Measurements from ENCODE around the gene CBFB.

The CBFB gene

GRCh38 chr16:67087803-67088202 lies 58.9 kb downstream of the CBFB start:
- Histone ChIP-seq H3K36me3 (ENCODE audit: control insufficient read depth, insufficient read depth, low read length) (no peaks in the 10 kb centered on the region), H3K4me3 (ENCODE audit: low read depth, low read length) (no peak overlapping the region), H3K9me3 (ENCODE audit: control insufficient read depth, insufficient read depth, low read length) (no peaks in the 10 kb centered on the region), H3K9ac (ENCODE audit: low read depth, low read length) (no peak overlapping the region), H3K27me3 (ENCODE audit: control insufficient read depth, insufficient read depth, low read length) (no peaks in the 10 kb centered on the region), H3K4me1 (ENCODE audit: control insufficient read depth, insufficient read depth, low read length) (no peaks in the 10 kb centered on the region)

GRCh38 chr16:67088551-67088950 lies 59.6 kb downstream of the CBFB start:
- H3K9me3 ChIP-seq (ENCODE audit: control insufficient read depth, insufficient read depth, low read length) = no peaks in the 10 kb centered on the region
- no peaks in the 10 kb centered on the region for H3K36me3 ChIP-seq (ENCODE audit: control insufficient read depth, insufficient read depth, low read length)
- no peaks in the 10 kb centered on the region for H3K27me3 ChIP-seq (ENCODE audit: control insufficient read depth, insufficient read depth, low read length)
- H3K4me1 ChIP-seq (ENCODE audit: control insufficient read depth, insufficient read depth, low read length) = no peaks in the 10 kb centered on the region
- H3K9ac ChIP-seq (ENCODE audit: low read depth, low read length) = no peak overlapping the region
- H3K4me3 ChIP-seq (ENCODE audit: low read depth, low read length) = no peak overlapping the region

GRCh38 chr16:67089101-67089500 lies 60.2 kb downstream of the CBFB start:
- Histone ChIP-seq H3K36me3 (ENCODE audit: control insufficient read depth, insufficient read depth, low read length) (no peaks in the 10 kb centered on the region), H3K9ac (ENCODE audit: low read depth, low read length) (no peak overlapping the region), H3K9me3 (ENCODE audit: control insufficient read depth, insufficient read depth, low read length) (no peaks in the 10 kb centered on the region), H3K27me3 (ENCODE audit: control insufficient read depth, insufficient read depth, low read length) (no peaks in the 10 kb centered on the region), H3K4me1 (ENCODE audit: control insufficient read depth, insufficient read depth, low read length) (no peaks in the 10 kb centered on the region), H3K4me3 (ENCODE audit: low read depth, low read length) (no peak overlapping the region)

- Histone ChIP-seq H3K4me1 (ENCODE audit: control insufficient read depth, insufficient read depth, low read length) (no peaks in the 10 kb centered on the region), H3K27me3 (ENCODE audit: control insufficient read depth, insufficient read depth, low read length) (no peaks in the 10 kb centered on the region), H3K36me3 (ENCODE audit: control insufficient read depth, insufficient read depth, low read length) (no peaks in the 10 kb centered on the region)
Measured at GRCh38 chr16:67091906-67092566, 63.1 kb downstream of the CBFB start.

GRCh38 chr16:67093098-67093726 lies 64.3 kb downstream of the CBFB start:
- no peaks in the 10 kb centered on the region for H3K27me3 ChIP-seq (ENCODE audit: control insufficient read depth, insufficient read depth, low read length)
- H3K4me1 ChIP-seq (ENCODE audit: control insufficient read depth, insufficient read depth, low read length) = no peaks in the 10 kb centered on the region
- H3K9ac ChIP-seq (ENCODE audit: low read depth, low read length) = no peak overlapping the region
- no peaks in the 10 kb centered on the region for H3K9me3 ChIP-seq (ENCODE audit: control insufficient read depth, insufficient read depth, low read length)
- no peak overlapping the region for H3K4me3 ChIP-seq (ENCODE audit: low read depth, low read length)
- H3K36me3 ChIP-seq (ENCODE audit: control insufficient read depth, insufficient read depth, low read length) = no peaks in the 10 kb centered on the region

More at GRCh38 chr16:67091906-67092566, 63.1 kb downstream of the CBFB start:
- no peaks in the 10 kb centered on the region for H3K9me3 ChIP-seq (ENCODE audit: control insufficient read depth, insufficient read depth, low read length)
- no peak overlapping the region for H3K4me3 ChIP-seq (ENCODE audit: low read depth, low read length)
- no peak overlapping the region for H3K9ac ChIP-seq (ENCODE audit: low read depth, low read length)

GRCh38 chr16:67098599-67098998 lies 69.7 kb downstream of the CBFB start:
- H3K4me3 ChIP-seq (ENCODE audit: low read depth, low read length) = no peak overlapping the region
- no peaks in the 10 kb centered on the region for H3K27me3 ChIP-seq (ENCODE audit: control insufficient read depth, insufficient read depth, low read length)
- H3K9me3 ChIP-seq (ENCODE audit: control insufficient read depth, insufficient read depth, low read length) = no peaks in the 10 kb centered on the region
- H3K36me3 ChIP-seq (ENCODE audit: control insufficient read depth, insufficient read depth, low read length) = no peaks in the 10 kb centered on the region
- H3K4me1 ChIP-seq (ENCODE audit: control insufficient read depth, insufficient read depth, low read length) = no peaks in the 10 kb centered on the region
- H3K9ac ChIP-seq (ENCODE audit: low read depth, low read length) = no peak overlapping the region

- Histone ChIP-seq H3K27me3 (ENCODE audit: control insufficient read depth, insufficient read depth, low read length) (no peaks in the 10 kb centered on the region), H3K4me3 (ENCODE audit: low read depth, low read length) (no peak overlapping the region), H3K4me1 (ENCODE audit: control insufficient read depth, insufficient read depth, low read length) (no peaks in the 10 kb centered on the region), H3K9me3 (ENCODE audit: control insufficient read depth, insufficient read depth, low read length) (no peaks in the 10 kb centered on the region), H3K36me3 (ENCODE audit: control insufficient read depth, insufficient read depth, low read length) (no peaks in the 10 kb centered on the region), H3K9ac (ENCODE audit: low read depth, low read length) (no peak overlapping the region)
Measured at GRCh38 chr16:67100569-67101310, 71.8 kb downstream of the CBFB start.

- H3K4me3 ChIP-seq (ENCODE audit: low read depth, low read length) = no peak overlapping the region
- no peaks in the 10 kb centered on the region for H3K4me1 ChIP-seq (ENCODE audit: control insufficient read depth, insufficient read depth, low read length)
- no peaks in the 10 kb centered on the region for H3K9me3 ChIP-seq (ENCODE audit: control insufficient read depth, insufficient read depth, low read length)
- no peak overlapping the region for H3K9ac ChIP-seq (ENCODE audit: low read depth, low read length)
- no peaks in the 10 kb centered on the region for H3K27me3 ChIP-seq (ENCODE audit: control insufficient read depth, insufficient read depth, low read length)
- H3K36me3 ChIP-seq (ENCODE audit: control insufficient read depth, insufficient read depth, low read length) = no peaks in the 10 kb centered on the region
Measured at GRCh38 chr16:67101311-67102082, 72.5 kb downstream of the CBFB start.

GRCh38 chr16:67104061-67104460 lies 75.1 kb downstream of the CBFB start:
- Histone ChIP-seq H3K36me3 (ENCODE audit: control insufficient read depth, insufficient read depth, low read length) (no peaks in the 10 kb centered on the region), H3K4me1 (ENCODE audit: control insufficient read depth, insufficient read depth, low read length) (no peaks in the 10 kb centered on the region), H3K4me3 (ENCODE audit: low read depth, low read length) (no peak overlapping the region), H3K9ac (ENCODE audit: low read depth, low read length) (no peak overlapping the region), H3K27me3 (ENCODE audit: control insufficient read depth, insufficient read depth, low read length) (peaks cover 6% of the 10 kb centered on the region), H3K9me3 (ENCODE audit: control insufficient read depth, insufficient read depth, low read length) (no peaks in the 10 kb centered on the region)

GRCh38 chr16:67104845-67105244 lies 75.9 kb downstream of the CBFB start:
- H3K36me3 ChIP-seq (ENCODE audit: control insufficient read depth, insufficient read depth, low read length) = no peaks in the 10 kb centered on the region

GRCh38 chr16:67105246-67105645 lies 76.3 kb downstream of the CBFB start:
- Histone ChIP-seq H3K27me3 (ENCODE audit: control insufficient read depth, insufficient read depth, low read length) (peaks cover 6% of the 10 kb centered on the region), H3K9me3 (ENCODE audit: control insufficient read depth, insufficient read depth, low read length) (no peaks in the 10 kb centered on the region), H3K9ac (ENCODE audit: low read depth, low read length) (no peak overlapping the region), H3K4me1 (ENCODE audit: control insufficient read depth, insufficient read depth, low read length) (no peaks in the 10 kb centered on the region), H3K4me3 (ENCODE audit: low read depth, low read length) (no peak overlapping the region), H3K36me3 (ENCODE audit: control insufficient read depth, insufficient read depth, low read length) (no peaks in the 10 kb centered on the region)

More at GRCh38 chr16:67104845-67105244, 75.9 kb downstream of the CBFB start:
- Histone ChIP-seq H3K4me3 (ENCODE audit: low read depth, low read length) (no peak overlapping the region), H3K4me1 (ENCODE audit: control insufficient read depth, insufficient read depth, low read length) (no peaks in the 10 kb centered on the region), H3K9me3 (ENCODE audit: control insufficient read depth, insufficient read depth, low read length) (no peaks in the 10 kb centered on the region), H3K9ac (ENCODE audit: low read depth, low read length) (no peak overlapping the region), H3K27me3 (ENCODE audit: control insufficient read depth, insufficient read depth, low read length) (peaks cover 6% of the 10 kb centered on the region)

Data from iPS-15b (cell line).